Activated naive CD4-positive, alpha-beta T cell treated with anti-CD3 and anti-CD28 coated beads, Interleukin-2, amount 50 U/mL, for 24 hours (primary cell): Measurements from ENCODE around the gene FZR1.

Source experiments
- H3K27ac Mint-ChIP-seq: one replicate; pipeline ENCODE4 v1.8.0; 2021; ENCODE audit warnings: mild to moderate bottlenecking, mixed read lengths
- H3K27me3 Mint-ChIP-seq: one replicate; pipeline ENCODE4 v1.8.0; 2021; ENCODE audit warnings: mixed read lengths
- H3K36me3 Mint-ChIP-seq: one replicate; pipeline ENCODE4 v1.8.0; 2021; ENCODE audit warnings: mixed read lengths
- H3K4me1 Mint-ChIP-seq: one replicate; pipeline ENCODE4 v1.8.0; 2021; ENCODE audit warnings: mixed read lengths
- H3K4me3 Mint-ChIP-seq: one replicate; pipeline ENCODE4 v1.8.0; 2021; ENCODE audit warnings: mild to moderate bottlenecking, mixed read lengths
- H3K9me3 Mint-ChIP-seq: one replicate; pipeline ENCODE4 v1.8.0; 2021; ENCODE audit warnings: mixed read lengths

Gene FZR1

DNA sequence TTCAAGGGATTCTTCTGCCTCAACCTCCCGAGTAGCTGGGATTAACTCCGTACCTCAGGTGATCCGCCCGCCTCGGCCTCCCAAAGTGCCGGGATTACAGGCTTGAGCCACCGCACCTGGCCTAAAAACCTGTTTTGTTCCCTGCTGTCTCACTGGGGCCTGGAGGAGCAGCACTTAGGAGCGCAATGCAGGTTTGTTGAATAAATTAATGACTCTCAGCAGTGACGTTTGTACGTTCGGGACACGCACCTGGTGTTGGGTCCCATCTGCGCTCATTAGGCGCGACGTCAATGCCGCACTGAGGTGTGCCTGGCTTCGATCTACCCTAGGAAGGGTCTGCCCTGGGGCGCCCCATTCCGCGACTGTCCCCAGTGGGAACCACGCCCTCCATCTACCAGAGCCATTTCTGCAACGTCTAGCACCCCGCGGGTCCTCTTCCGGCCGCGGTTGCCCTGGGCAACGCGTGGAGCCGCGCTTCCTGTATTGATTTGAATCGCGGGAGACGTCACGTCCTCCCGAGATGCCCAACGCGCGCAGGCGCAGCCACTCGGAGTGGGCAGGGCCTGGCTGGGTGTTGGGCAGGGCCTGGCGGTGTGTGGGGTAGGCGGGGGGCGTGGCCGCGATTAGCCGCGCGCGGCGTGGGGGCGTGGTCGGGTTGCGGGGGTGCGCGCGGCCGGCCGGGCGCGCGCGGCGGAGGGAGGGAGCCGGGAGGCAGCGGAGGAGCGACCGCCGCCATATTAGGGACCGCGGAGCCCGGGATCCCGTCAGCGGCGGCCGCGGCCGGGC lies at the start of gene FZR1:
TSS of gene FZR1 (plus strand) at position 714 of the 786 bp plus-strand sequence. CDS start 16,679 bp downstream, outside the sequence.
- H3K27ac Mint-ChIP-seq: peak within 1 kb of the TSS; percentile 93
- H3K9me3 Mint-ChIP-seq: no peaks in the 10 kb centered on the region
- peaks cover 47% of the 10 kb centered on the region for H3K4me1 Mint-ChIP-seq
- H3K27me3 Mint-ChIP-seq: no peaks in the 10 kb centered on the region
- peaks cover 4% of the 10 kb centered on the region for H3K36me3 Mint-ChIP-seq
- peak within 1 kb of the TSS; percentile 89 for H3K4me3 Mint-ChIP-seq

- Mint-ChIP-seq H3K27ac (no peak overlapping the region), H3K36me3 (no peaks in the 10 kb centered on the region), H3K4me3 (no peak overlapping the region), H3K4me1 (no peaks in the 10 kb centered on the region), H3K9me3 (no peaks in the 10 kb centered on the region), H3K27me3 (no peaks in the 10 kb centered on the region)
These were observed 49.1 kb upstream of the FZR1 start for GRCh38 chr19:3456925-3457527.

DNA sequence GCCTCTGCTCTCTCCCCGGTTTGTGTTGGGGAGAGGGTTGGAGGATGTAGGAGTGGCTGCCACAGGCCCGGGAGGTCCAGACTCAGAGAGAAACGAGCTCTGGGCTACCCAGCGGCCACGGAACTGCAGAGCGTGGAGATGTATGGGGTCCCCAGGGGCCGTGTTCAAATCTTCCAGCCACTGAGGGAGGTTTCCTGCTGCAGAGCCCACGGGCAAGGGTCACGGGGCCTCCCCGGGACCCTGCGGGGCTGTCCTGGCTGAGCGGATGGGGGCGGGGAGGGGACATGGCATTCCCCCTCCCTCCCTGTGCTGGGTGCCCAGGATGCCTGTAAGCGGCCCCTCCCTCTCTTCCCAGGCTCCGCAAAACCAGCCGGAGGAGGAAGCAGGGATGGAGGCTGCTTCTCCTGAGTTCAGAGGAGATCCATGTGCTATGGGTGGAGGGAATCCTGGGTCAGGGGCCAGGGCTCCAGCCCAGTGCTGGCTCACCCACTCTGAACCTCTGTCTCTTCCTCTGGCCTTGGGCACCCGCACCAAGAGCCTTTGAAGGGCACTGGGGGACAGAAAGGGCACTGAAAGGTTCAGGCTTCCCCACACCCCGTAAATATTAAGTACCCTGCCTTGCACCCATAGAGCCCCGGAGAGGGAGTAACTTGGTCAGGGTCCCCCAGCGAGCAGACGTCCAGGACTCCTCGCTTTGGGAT lies 48.4 kb upstream of the FZR1 start:
- H3K4me3 Mint-ChIP-seq: no peak overlapping the region
- no peak overlapping the region for H3K27ac Mint-ChIP-seq
- H3K27me3 Mint-ChIP-seq: no peaks in the 10 kb centered on the region
- H3K9me3 Mint-ChIP-seq: no peaks in the 10 kb centered on the region
- H3K36me3 Mint-ChIP-seq: peaks cover 1% of the 10 kb centered on the region
- no peaks in the 10 kb centered on the region for H3K4me1 Mint-ChIP-seq

DNA sequence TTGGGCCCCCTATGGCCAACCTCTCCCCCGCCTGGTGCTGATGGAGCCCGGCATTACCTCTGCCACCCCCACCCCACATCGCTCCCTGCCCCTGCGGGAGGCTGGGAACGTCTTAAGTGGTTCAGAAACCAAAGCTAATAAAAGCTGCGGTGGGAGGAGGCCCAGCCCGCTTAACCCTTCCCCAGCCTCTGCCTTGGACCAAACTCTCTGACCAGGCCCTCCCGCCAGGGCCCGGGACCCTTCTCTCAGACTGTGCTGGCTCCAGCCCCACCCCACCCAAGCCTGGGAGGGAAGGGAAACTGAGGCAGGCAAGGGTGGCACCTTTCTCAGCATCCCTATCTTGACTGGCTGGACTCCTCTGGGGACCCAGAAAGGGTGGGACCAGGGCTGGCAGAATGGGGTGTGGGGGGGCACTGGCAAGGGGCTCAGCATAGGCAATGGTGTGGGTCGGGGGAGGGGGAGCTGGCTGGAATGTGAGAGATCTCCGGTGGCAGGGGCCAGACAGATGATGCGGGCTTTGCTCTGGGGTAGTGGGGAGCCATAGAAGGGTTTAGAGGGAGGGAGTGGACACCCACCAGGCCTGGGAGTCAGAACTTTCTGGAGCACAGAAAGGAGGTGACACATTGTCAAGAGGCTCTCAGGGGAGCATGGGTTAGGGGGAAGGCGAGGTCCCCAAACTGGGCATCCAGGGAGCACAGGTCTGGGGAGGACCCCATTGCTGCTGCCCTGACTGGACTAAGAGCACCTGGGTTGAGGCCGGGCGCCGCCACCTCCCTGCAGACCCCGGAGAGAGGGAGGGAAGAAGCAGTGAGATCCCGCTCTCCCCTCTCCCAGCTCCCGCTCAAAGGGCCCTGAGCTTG lies 47.7 kb upstream of the FZR1 start:
- no peak overlapping the region for H3K4me3 Mint-ChIP-seq
- no peaks in the 10 kb centered on the region for H3K9me3 Mint-ChIP-seq
- no peaks in the 10 kb centered on the region for H3K27me3 Mint-ChIP-seq
- no peak overlapping the region for H3K27ac Mint-ChIP-seq
- no peaks in the 10 kb centered on the region for H3K4me1 Mint-ChIP-seq
- H3K36me3 Mint-ChIP-seq: peaks cover 3% of the 10 kb centered on the region

- peaks cover 3% of the 10 kb centered on the region for H3K36me3 Mint-ChIP-seq
These were observed 46.8 kb upstream of the FZR1 start for GRCh38 chr19:3459089-3459881.

DNA sequence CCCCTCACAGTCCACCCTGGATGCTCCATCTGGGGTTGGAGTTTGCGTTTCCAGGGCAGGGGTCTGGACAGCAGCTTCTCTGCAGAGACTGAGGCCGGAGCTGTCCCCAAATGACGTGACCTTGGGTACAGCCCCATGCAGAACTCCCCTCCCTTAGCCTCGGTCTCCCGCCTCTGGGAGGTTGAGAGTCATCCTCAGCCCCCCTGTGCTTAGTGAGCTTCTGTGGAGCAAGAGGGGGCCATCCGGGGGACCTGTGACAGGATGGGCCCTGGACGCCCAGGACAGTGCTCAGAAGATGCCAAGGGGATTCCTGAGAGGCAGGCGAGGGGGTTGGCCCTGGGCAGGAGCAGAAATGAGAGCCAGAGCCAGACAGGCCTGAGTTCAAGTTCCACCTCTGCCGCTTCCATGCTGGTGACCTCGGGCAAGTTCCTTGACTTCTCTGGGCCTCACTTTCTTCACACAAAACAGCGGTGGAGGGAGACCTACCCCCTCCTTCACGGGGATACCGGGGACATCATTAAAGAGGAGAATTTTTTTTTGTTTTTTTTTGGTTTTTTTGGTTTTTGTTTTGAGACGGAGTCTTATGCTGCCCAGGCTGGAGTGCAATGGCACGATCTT lies 46.0 kb upstream of the FZR1 start:
- no peak overlapping the region for H3K27ac Mint-ChIP-seq
- no peaks in the 10 kb centered on the region for H3K9me3 Mint-ChIP-seq
- H3K4me1 Mint-ChIP-seq: no peaks in the 10 kb centered on the region
- H3K36me3 Mint-ChIP-seq: peaks cover 3% of the 10 kb centered on the region
- no peaks in the 10 kb centered on the region for H3K27me3 Mint-ChIP-seq
- H3K4me3 Mint-ChIP-seq: no peak overlapping the region

More at GRCh38 chr19:3459089-3459881, 46.8 kb upstream of the FZR1 start:
- Mint-ChIP-seq H3K27me3 (no peaks in the 10 kb centered on the region), H3K4me1 (no peaks in the 10 kb centered on the region), H3K9me3 (no peaks in the 10 kb centered on the region), H3K27ac (no peak overlapping the region), H3K4me3 (no peak overlapping the region)

- Mint-ChIP-seq H3K27ac (no peak overlapping the region), H3K4me1 (no peaks in the 10 kb centered on the region), H3K9me3 (no peaks in the 10 kb centered on the region), H3K36me3 (peaks cover 3% of the 10 kb centered on the region), H3K27me3 (no peaks in the 10 kb centered on the region), H3K4me3 (no peak overlapping the region)
These were observed 43.0 kb upstream of the FZR1 start for GRCh38 chr19:3462991-3463713.

GRCh38 chr19:3463714-3464586 lies 42.2 kb upstream of the FZR1 start:
- H3K36me3 Mint-ChIP-seq: peaks cover 3% of the 10 kb centered on the region
- H3K9me3 Mint-ChIP-seq: no peaks in the 10 kb centered on the region
- no peak overlapping the region for H3K4me3 Mint-ChIP-seq
- no peaks in the 10 kb centered on the region for H3K27me3 Mint-ChIP-seq
- H3K4me1 Mint-ChIP-seq: no peaks in the 10 kb centered on the region
- no peak overlapping the region for H3K27ac Mint-ChIP-seq

- Mint-ChIP-seq H3K27ac (no peak overlapping the region), H3K27me3 (no peaks in the 10 kb centered on the region), H3K9me3 (no peaks in the 10 kb centered on the region)
These were observed 41.4 kb upstream of the FZR1 start for GRCh38 chr19:3464587-3465235.

GRCh38 chr19:3465552-3465951 lies 40.6 kb upstream of the FZR1 start:
- no peaks in the 10 kb centered on the region for H3K4me1 Mint-ChIP-seq
- H3K4me3 Mint-ChIP-seq: no peak overlapping the region
- H3K9me3 Mint-ChIP-seq: no peaks in the 10 kb centered on the region
- no peaks in the 10 kb centered on the region for H3K27me3 Mint-ChIP-seq
- H3K27ac Mint-ChIP-seq: no peak overlapping the region
- H3K36me3 Mint-ChIP-seq: peaks cover 3% of the 10 kb centered on the region

More at GRCh38 chr19:3464587-3465235, 41.4 kb upstream of the FZR1 start:
- Mint-ChIP-seq H3K4me3 (no peak overlapping the region), H3K4me1 (no peaks in the 10 kb centered on the region), H3K36me3 (peaks cover 3% of the 10 kb centered on the region)

DNA sequence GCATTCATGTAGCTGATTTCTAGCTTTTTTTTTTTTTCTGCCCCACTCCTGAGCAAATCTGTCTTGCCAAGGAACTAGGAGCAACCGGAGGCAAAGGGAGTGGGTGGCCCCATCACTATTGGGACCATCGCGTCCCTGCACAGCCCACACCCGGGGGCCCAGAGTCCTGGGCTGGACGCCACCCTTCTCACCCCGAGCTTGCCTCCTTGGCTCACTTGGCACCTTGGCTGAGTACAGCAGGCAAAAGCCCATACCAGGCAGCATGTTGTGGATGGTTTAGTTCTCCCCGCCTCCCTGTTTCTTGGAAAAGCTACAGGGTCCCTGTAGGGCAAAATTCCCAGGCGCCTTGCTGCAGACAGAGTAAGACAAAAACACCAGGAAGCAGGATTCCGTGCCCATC lies 39.5 kb upstream of the FZR1 start:
- Mint-ChIP-seq H3K9me3 (no peaks in the 10 kb centered on the region), H3K36me3 (peaks cover 3% of the 10 kb centered on the region), H3K27me3 (no peaks in the 10 kb centered on the region), H3K27ac (no peak overlapping the region), H3K4me3 (no peak overlapping the region), H3K4me1 (no peaks in the 10 kb centered on the region)

- Mint-ChIP-seq H3K4me1 (no peaks in the 10 kb centered on the region), H3K36me3 (peaks cover 3% of the 10 kb centered on the region), H3K4me3 (no peak overlapping the region), H3K27me3 (no peaks in the 10 kb centered on the region), H3K9me3 (no peaks in the 10 kb centered on the region), H3K27ac (no peak overlapping the region)
These were observed 38.5 kb upstream of the FZR1 start for GRCh38 chr19:3467437-3468198.
